HEK293T (cell line): ENCODE results near the gene EDA.

Experiments
- CTCF ChIA-PET: fragments of 350-600 bp; formaldehyde crosslinking; extraction: SDS; loops from one replicate; lab custom pipeline; 2021; ENCODE audit warnings: antibody characterized with exemption, inconsistent platforms; lab: Yijun Ruan, JAX
- POLR2A ChIA-PET: fragments of 350-600 bp; formaldehyde crosslinking; extraction: SDS; loops from one replicate; lab custom pipeline; 2020; ENCODE audit warnings: antibody characterized with exemption, inconsistent platforms; lab: Yijun Ruan, JAX
- DNase-seq: peaks from one replicate; pipeline ENCODE4 v3.0.0; 2012; ENCODE audit warnings: mixed read lengths; ENCODE audit errors: extremely low spot score
- ARNT ChIP-seq: fragments of 450-650 bp; IDR thresholded peaks from 2 replicates; pipeline ENCODE4 v1.6.1; 2017; ENCODE audit warnings: mild to moderate bottlenecking
- BHLHE40 ChIP-seq: fragments of 450-650 bp; IDR thresholded peaks from 2 replicates; pipeline ENCODE4 v1.6.1; 2016; ENCODE audit warnings: mild to moderate bottlenecking, moderate library complexity, borderline replicate concordance
- CTBP1 ChIP-seq: fragments of 450-650 bp; IDR thresholded peaks from 2 replicates; pipeline ENCODE4 v1.6.1; 2016; ENCODE audit warnings: borderline replicate concordance
- ELF4 ChIP-seq: fragments of 450-650 bp; IDR thresholded peaks from 2 replicates; pipeline ENCODE4 v1.6.1; 2017; ENCODE audit warnings: antibody characterized with exemption
- FOXA1 ChIP-seq: fragments of 450-650 bp; IDR thresholded peaks from 2 replicates; pipeline ENCODE4 v1.6.1; 2016; ENCODE audit warnings: mild to moderate bottlenecking
- FOXK2 ChIP-seq: fragments of 450-650 bp; IDR thresholded peaks from 2 replicates; pipeline ENCODE4 v1.6.1; 2016; ENCODE audit warnings: mild to moderate bottlenecking
- FOXM1 ChIP-seq: fragments of 450-650 bp; IDR thresholded peaks from 2 replicates; pipeline ENCODE4 v1.6.1; 2017; ENCODE audit warnings: mild to moderate bottlenecking, borderline replicate concordance
- HDGF ChIP-seq: fragments of 450-650 bp; IDR thresholded peaks from 2 replicates; pipeline ENCODE4 v1.6.1; 2017; ENCODE audit warnings: antibody characterized with exemption, borderline replicate concordance
- L3MBTL2 ChIP-seq: fragments of 450-650 bp; conservative IDR thresholded peaks from 2 replicates; pipeline ENCODE4 v1.6.1; 2016; ENCODE audit warnings: mild to moderate bottlenecking
- LEF1 ChIP-seq: fragments of 450-650 bp; IDR thresholded peaks from 2 replicates; pipeline ENCODE4 v1.6.1; 2017; ENCODE audit warnings: mild to moderate bottlenecking, borderline replicate concordance
- NFRKB ChIP-seq: fragments of 450-650 bp; IDR thresholded peaks from 2 replicates; pipeline ENCODE4 v1.6.1; 2016; ENCODE audit warnings: mild to moderate bottlenecking, moderate library complexity
- PKNOX1 ChIP-seq: fragments of 450-650 bp; IDR thresholded peaks from 2 replicates; pipeline ENCODE4 v1.6.1; 2016
- SP1 ChIP-seq: fragments of 450-650 bp; IDR thresholded peaks from 2 replicates; pipeline ENCODE4 v1.6.1; 2017
- SUZ12 ChIP-seq: fragments of 450-650 bp; IDR thresholded peaks from 2 replicates; pipeline ENCODE4 v1.6.1; 2016; ENCODE audit warnings: mild to moderate bottlenecking
- TARDBP ChIP-seq: fragments of 450-650 bp; IDR thresholded peaks from 2 replicates; pipeline ENCODE4 v1.6.1; 2016
- ZNF384 ChIP-seq: fragments of 450-650 bp; IDR thresholded peaks from 2 replicates; pipeline ENCODE4 v1.6.1; 2016

Gene EDA

GRCh38 chrX:69876221-69876620, 260.3 kb downstream of the EDA start:
- no peak for DNase-seq
- POLR2A ChIA-PET: no interaction called here
- CTCF ChIA-PET: no interaction called here
- TF ChIP-seq L3MBTL2 (no peak), PKNOX1 (no peak), SUZ12 (no peak), BHLHE40 (no peak), ELF4 (no peak), FOXK2 (no peak), FOXM1 (no peak), HDGF (no peak)

- no peak for TF ChIP-seq NFRKB
- no peak for TF ChIP-seq FOXA1
- TF ChIP-seq ARNT: no peak
- no peak for TF ChIP-seq SUZ12
- TF ChIP-seq L3MBTL2: no peak
- TF ChIP-seq ZNF384: no peak
- no peak for TF ChIP-seq BHLHE40
- TF ChIP-seq SP1: no peak
- no peak for TF ChIP-seq PKNOX1
- no peak for TF ChIP-seq FOXM1
- no peak for TF ChIP-seq ELF4
- no peak for TF ChIP-seq TARDBP
- TF ChIP-seq HDGF: no peak
- TF ChIP-seq LEF1: no peak
- TF ChIP-seq FOXK2: no peak
- TF ChIP-seq CTBP1: no peak
- no peak for DNase-seq
- ChIA-PET POLR2A (no interaction called here), CTCF (no interaction called here)
Observed at GRCh38 chrX:69884210-69884609, 268.3 kb downstream of the EDA start.

GRCh38 chrX:69896046-69896445, 280.1 kb downstream of the EDA start:
- POLR2A ChIA-PET: no interaction called here
- TF ChIP-seq L3MBTL2 (no peak), BHLHE40 (no peak)
- CTCF ChIA-PET: no interaction called here
- no peak for DNase-seq

- TF ChIP-seq FOXA1 (no peak), TARDBP (no peak), L3MBTL2 (no peak), HDGF (no peak), NFRKB (no peak), FOXK2 (no peak), SUZ12 (no peak), LEF1 (no peak), CTBP1 (no peak), FOXM1 (no peak)
- no peak for DNase-seq
- ChIA-PET CTCF (no interaction called here), POLR2A (no interaction called here)
Observed at GRCh38 chrX:69900491-69900890, 284.6 kb downstream of the EDA start.

GRCh38 chrX:69906447-69906846, 290.5 kb downstream of the EDA start:
- DNase-seq: no peak
- ChIA-PET CTCF (no interaction called here), POLR2A (no interaction called here)
- TF ChIP-seq FOXK2 (no peak), TARDBP (no peak), ELF4 (no peak), FOXM1 (no peak), LEF1 (no peak), PKNOX1 (no peak), FOXA1 (no peak), SUZ12 (no peak), ARNT (no peak), L3MBTL2 (no peak), SP1 (no peak), CTBP1 (no peak), HDGF (no peak), BHLHE40 (no peak), ZNF384 (no peak), NFRKB (no peak)

GRCh38 chrX:69914781-69915180, 298.9 kb downstream of the EDA start:
- TF ChIP-seq TARDBP (no peak), NFRKB (no peak), SP1 (no peak), PKNOX1 (no peak)
- ChIA-PET CTCF (no interaction called here), POLR2A (no interaction called here)
- no peak for DNase-seq

- ChIA-PET POLR2A (no interaction called here), CTCF (no interaction called here)
- DNase-seq: no peak
- no peak for TF ChIP-seq PKNOX1
- no peak for TF ChIP-seq CTBP1
- TF ChIP-seq FOXK2: no peak
- no peak for TF ChIP-seq FOXA1
- no peak for TF ChIP-seq L3MBTL2
- TF ChIP-seq ELF4: no peak
- TF ChIP-seq FOXM1: no peak
- TF ChIP-seq BHLHE40: no peak
- no peak for TF ChIP-seq SP1
- no peak for TF ChIP-seq HDGF
- no peak for TF ChIP-seq SUZ12
- no peak for TF ChIP-seq TARDBP
Observed at GRCh38 chrX:69919749-69920148, 303.8 kb downstream of the EDA start.
